GM12878 (cell line): ENCODE data around the gene C3orf49. TPM values are rescaled to one million over a fixed set of nuclear protein-coding genes. Genes with fewer than 3 reads are reported as not detected.

ENCODE experiments used
- ATAC-seq: fragments of 200-7000 bp; cut with Tn5 transposase; 3 replicates; pipeline ENCODE4 v1.9.1; 2020; ENCODE audit warnings: mild to moderate bottlenecking, moderate library complexity
- BruUV-seq: library from RNA; stranded (reverse); fragments of 400-500 nt; replicated peaks from 2 replicates; lab custom pipeline; 2021; lab: Mats Ljungman, UMichigan
- CTCF ChIA-PET: fragments of 300-600 bp; sonication (Branson Sonifier 250); formaldehyde crosslinking; extraction: SDS; loops from one replicate; lab custom pipeline; 2021; ENCODE audit warnings: inconsistent platforms; lab: Yijun Ruan, JAX
- POLR2A ChIA-PET: fragments of 350-600 bp; formaldehyde crosslinking; extraction: SDS; loops from one replicate; lab custom pipeline; 2021; ENCODE audit warnings: inconsistent platforms; lab: Charles Lee
- RAD21 ChIA-PET: fragments of 300-600 bp; sonication (Branson Sonifier 250); formaldehyde crosslinking; loops from one replicate; lab custom pipeline; 2023; ENCODE audit warnings: antibody characterized with exemption; ENCODE audit not compliant: unreplicated experiment; lab: Charles Lee
- SMC1A ChIA-PET: fragments of 300-600 bp; sonication (Branson Sonifier 250); formaldehyde crosslinking; loops from one replicate; lab custom pipeline; 2023; ENCODE audit not compliant: unreplicated experiment, uncharacterized antibody; lab: Charles Lee
- DNase-seq: peaks from one replicate; pipeline ENCODE4 v3.0.0-alpha.2; 2011; ENCODE audit warnings: low read depth, low spot score
- FAIRE-seq: peaks from 3 replicates; lab custom pipeline; 2011; peaks lifted over from hg19 to GRCh38; lab: Jason Lieb, UNC
- H2AFZ ChIP-seq: 2 replicates; pipeline ENCODE4 v1.6.0; 2011; ENCODE audit warnings: low read depth, low read length, control low read depth; ENCODE audit not compliant: control insufficient read depth
- H3K27ac ChIP-seq: 2 replicates; pipeline ENCODE4 v1.5.1; 2011; ENCODE audit warnings: control low read depth; ENCODE audit not compliant: control insufficient read depth, insufficient read depth
- H3K27me3 ChIP-seq, 2 experiments: replicated peaks in 1 of 2; 2 replicates each; pipeline versions ENCODE4 v1.6.0 to v1.6.1; 2011; ENCODE audit warnings: low read length in 1 of 2; ENCODE audit not compliant: control insufficient read depth in 2 of 2, insufficient read depth in 2 of 2
- H3K36me3 ChIP-seq, 2 experiments: 2 replicates each; pipeline ENCODE4 v1.5.1; 2011; ENCODE audit warnings: low read length in 1 of 2; ENCODE audit not compliant: control insufficient read depth in 2 of 2, insufficient read depth in 2 of 2
- H3K4me1 ChIP-seq: 2 replicates; pipeline ENCODE4 v1.6.1; 2011; ENCODE audit warnings: mild to moderate bottlenecking, low read length, moderate library complexity, mixed read lengths; ENCODE audit not compliant: control insufficient read depth, insufficient read depth
- H3K4me2 ChIP-seq: 2 replicates; pipeline ENCODE4 v1.6.0; 2011; ENCODE audit warnings: control low read depth; ENCODE audit not compliant: control insufficient read depth, insufficient read depth
- H3K4me3 ChIP-seq: fragments of 200-600 bp; sonication (generic); 2 replicates; pipeline ENCODE4 v1.5.1; 2016
- H3K79me2 ChIP-seq: 2 replicates; pipeline ENCODE4 v1.6.0; 2011; ENCODE audit warnings: low read length; ENCODE audit not compliant: control insufficient read depth, insufficient read depth
- H3K9ac ChIP-seq: 2 replicates; pipeline ENCODE4 v1.8.0; 2011; ENCODE audit warnings: low read length, control low read depth, mixed read lengths; ENCODE audit not compliant: control insufficient read depth, insufficient read depth
- H3K9me3 ChIP-seq: replicated peaks from 3 replicates; pipeline ENCODE4 v1.5.1; 2011; ENCODE audit warnings: mild to moderate bottlenecking, low read length; ENCODE audit not compliant: control insufficient read depth, insufficient read depth
- H4K20me1 ChIP-seq: 2 replicates; pipeline ENCODE4 v1.6.0; 2011; ENCODE audit not compliant: control insufficient read depth, insufficient read depth
- BMI1 ChIP-seq: fragments of 450-650 bp; IDR thresholded peaks from 2 replicates; pipeline ENCODE4 v1.6.1; 2016; ENCODE audit warnings: mild to moderate bottlenecking, moderate library complexity, borderline replicate concordance
- ZBTB40 ChIP-seq: fragments of 450-650 bp; IDR thresholded peaks from 2 replicates; pipeline ENCODE4 v1.6.1; 2016; ENCODE audit warnings: mild to moderate bottlenecking, moderate library complexity, borderline replicate concordance
- WGBS: methylation state at CpG from one replicate; pipeline ENCODE4 v1.1.6; 2016; ENCODE audit warnings: low lambda C conversion rate; ENCODE audit not compliant: insufficient replicate concordance, insufficient coverage; ENCODE audit errors: missing lambda C conversion rate; 5-methylcytosine and 5-hydroxymethylcytosine counted together
- in situ Hi-C: fragments of 300-500 bp; cut with MboI; formaldehyde crosslinking; loops from 9 replicates; pipeline ENCODE4 v1.14.3; 2018; ENCODE audit warnings: mixed read lengths
- intact Hi-C: fragments of 100-400 bp; cut with micrococcal nuclease; formaldehyde crosslinking; loops from one replicate; pipeline ENCODE4 v1.14.2; 2022; ENCODE audit not compliant: unreplicated experiment
- polyA plus RNA-seq, 11 experiments: library from polyadenylated mRNA; depleted of rRNA in 4 of 11; unstranded in 6 of 11; stranded (reverse) in 5 of 11; fragments of >200 nt; fragmentation: Nextera tagmentation in 4 of 11; fragmentation: Illumina TruSeq in 1 of 11; extraction: Ambion mirVana in 4 of 11; extraction: Trizol in 1 of 11; gene quantifications; 1 replicate in 1 of 11; 2 replicates in 10 of 11; pipeline versions ENCODE4 v1.2.1 to v1.2.3, GENCODE V29; 2011 to 2016; ENCODE audit warnings: inconsistent platforms in 2 of 11, missing spikeins in 2 of 11, low read depth in 1 of 11
- total RNA-seq, 4 experiments: library from RNA; depleted of rRNA in 3 of 4; stranded (reverse); fragments of >200 nt in 3 of 4; fragmentation: Illumina TruSeq in 1 of 4; extraction: Trizol in 1 of 4; gene quantifications; 2 replicates each; pipeline versions ENCODE4 v1.2.1 to v1.2.3, GENCODE V29; 2013 to 2021

C3orf49 gene
- total and polyA plus RNA-seq, 10 of the 15 experiments (the other 5 are each of a cell fraction or from before 2014, with no cell fraction given), result 0.21 TPM; not detected in 9

DNA sequence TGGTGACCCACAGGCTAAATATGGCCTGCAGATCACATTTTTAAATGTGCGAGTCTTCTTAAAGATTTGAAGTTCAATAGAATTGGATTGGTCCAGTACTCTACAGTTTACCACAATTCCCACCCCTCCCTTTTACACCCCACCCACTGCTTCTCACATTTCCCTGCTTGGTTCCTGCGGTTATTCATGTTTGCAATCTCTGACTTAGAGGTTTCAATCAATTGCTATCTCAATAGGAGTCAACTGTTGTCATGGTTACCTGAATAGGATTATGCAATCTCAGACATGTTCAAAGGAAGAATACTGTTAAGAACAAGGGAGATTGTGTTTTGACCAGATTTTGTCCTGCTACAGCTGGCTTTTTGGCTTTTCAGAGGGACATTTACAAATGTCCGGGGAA is 4.9 kb upstream of the C3orf49 start:
- H3K4me1 ChIP-seq, result no peaks in the 10 kb centered on the region
- intact Hi-C loops, result loop anchor here (10.0 kb wide), 1 partner anchor 139 kb away; no protein-coding TSS in a partner anchor
- no peak overlapping the region for H2AFZ ChIP-seq
- H3K9ac ChIP-seq, result no peak overlapping the region
- DNase-seq (no peak), FAIRE-seq (no peak), ATAC-seq (no peak)
- ChIA-PET SMC1A (interaction anchor here (1.9 kb wide), 1 partner anchor 465 kb away, joined by 6 read pairs; no protein-coding TSS in a partner anchor), POLR2A (no interaction called here), RAD21 (no interaction called here), CTCF (interaction anchor here (1.3 to 2.5 kb wide), 2 partner anchors 180 to 464 kb away, joined by 3 to 12 read pairs; no protein-coding TSS in a partner anchor)
- H3K27ac ChIP-seq, result no peak overlapping the region
- no peaks in the 10 kb centered on the region for H3K9me3 ChIP-seq
- H3K4me2 ChIP-seq, result no peak overlapping the region
- in situ Hi-C loops, result loop anchor here (25.0 kb wide), 1 partner anchor 1202 kb away; no protein-coding TSS in a partner anchor
- BruUV-seq, result no TSS peak
- WGBS, result 100% methylated on average over 3 of the region's 3 CpGs
- H3K79me2 ChIP-seq, result no peaks in the 10 kb centered on the region
- no peaks in the 10 kb centered on the region for H3K27me3 ChIP-seq
- TF ChIP-seq BMI1, result peak; percentile 52; the same call in 1 of the 2 replicates
- TF ChIP-seq ZBTB40, result no peak
- H4K20me1 ChIP-seq, result no peaks in the 10 kb centered on the region
- no peak overlapping the region for H3K4me3 ChIP-seq
- no peaks in the 10 kb centered on the region for H3K36me3 ChIP-seq
